BLaER1 (cell line): ENCODE results near the gene SHISAL1.
A peak's percentile ranks its signal among the peaks of the same experiment; 100 is the strongest.

ENCODE experiments used
- H3K27ac ChIP-seq: shearing (Covaris generic); formaldehyde crosslinking; 2 replicates; pipeline ENCODE4 v1.8.1; 2022
- H3K27me3 ChIP-seq: shearing (Covaris generic); formaldehyde crosslinking; 2 replicates; pipeline ENCODE4 v1.8.1; 2022
- H3K36me3 ChIP-seq: shearing (Covaris generic); formaldehyde crosslinking; 2 replicates; pipeline ENCODE4 v1.8.1; 2022
- H3K4me1 ChIP-seq: shearing (Covaris generic); formaldehyde crosslinking; 2 replicates; pipeline ENCODE4 v1.8.1; 2022
- H3K4me2 ChIP-seq: shearing (Covaris generic); formaldehyde crosslinking; 2 replicates; pipeline ENCODE4 v1.8.1; 2022
- H3K4me3 ChIP-seq: shearing (Covaris generic); formaldehyde crosslinking; 2 replicates; pipeline ENCODE4 v1.8.1; 2022
- H3K9ac ChIP-seq: shearing (Covaris generic); formaldehyde crosslinking; 2 replicates; pipeline ENCODE4 v1.8.1; 2022
- H3K9me3 ChIP-seq: shearing (Covaris generic); formaldehyde crosslinking; 2 replicates; pipeline ENCODE4 v1.8.1; 2022
- H4K20me1 ChIP-seq: shearing (Covaris generic); formaldehyde crosslinking; 2 replicates; pipeline ENCODE4 v1.8.1; 2022
- Cebpa-rat ChIP-seq: shearing (Covaris generic); IDR thresholded peaks from 2 replicates; pipeline ENCODE4 v1.8.1; 2022

The SHISAL1 gene

DNA sequence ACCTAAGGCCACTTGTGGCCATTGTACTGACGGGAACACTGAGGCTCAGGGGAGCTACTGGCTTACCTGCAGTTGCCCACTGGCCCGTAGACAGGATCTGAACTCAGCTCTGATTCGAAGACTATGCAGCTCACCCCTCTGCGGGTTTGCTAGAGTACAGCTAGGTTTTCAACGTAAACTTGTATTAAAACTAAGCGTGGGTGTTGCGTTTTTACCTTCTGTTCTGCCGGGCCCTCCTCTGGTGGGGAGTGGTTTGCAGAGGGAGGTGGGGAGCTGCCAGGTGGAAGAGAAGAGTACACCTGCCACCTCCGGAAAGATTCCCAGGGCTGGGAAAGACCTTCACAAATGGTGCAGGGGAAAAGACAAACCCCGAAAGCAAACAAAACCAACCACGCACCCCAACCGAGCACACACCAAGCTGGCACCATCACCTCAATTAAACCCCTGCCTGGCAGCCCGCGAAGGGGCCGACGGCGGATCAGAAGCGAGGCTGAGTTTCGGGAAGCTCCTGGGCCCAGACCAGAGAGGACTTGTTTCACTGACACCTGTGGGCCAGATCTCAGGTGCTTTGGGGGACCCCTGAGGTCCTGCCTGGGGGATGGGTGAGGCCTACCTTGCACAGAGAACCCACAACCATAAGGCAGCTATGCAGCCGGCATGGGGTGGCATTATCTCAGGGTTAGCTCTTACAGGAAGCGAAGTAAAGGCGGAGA lies 37.7 kb downstream of the SHISAL1 start:
- no peak overlapping the region for H3K9ac ChIP-seq
- TF ChIP-seq Cebpa-rat, result no peak
- H3K27me3 ChIP-seq, result peaks cover 81% of the 10 kb centered on the region
- H3K4me1 ChIP-seq, result peaks cover 99% of the 10 kb centered on the region
- no peak overlapping the region for H3K4me3 ChIP-seq
- peak overlapping the region; percentile 88; the same call in 1 of the 2 replicates for H3K4me2 ChIP-seq
- H3K9me3 ChIP-seq, result no peaks in the 10 kb centered on the region
- H4K20me1 ChIP-seq, result peaks cover 84% of the 10 kb centered on the region
- H3K27ac ChIP-seq, result no peak overlapping the region
- no peaks in the 10 kb centered on the region for H3K36me3 ChIP-seq

DNA sequence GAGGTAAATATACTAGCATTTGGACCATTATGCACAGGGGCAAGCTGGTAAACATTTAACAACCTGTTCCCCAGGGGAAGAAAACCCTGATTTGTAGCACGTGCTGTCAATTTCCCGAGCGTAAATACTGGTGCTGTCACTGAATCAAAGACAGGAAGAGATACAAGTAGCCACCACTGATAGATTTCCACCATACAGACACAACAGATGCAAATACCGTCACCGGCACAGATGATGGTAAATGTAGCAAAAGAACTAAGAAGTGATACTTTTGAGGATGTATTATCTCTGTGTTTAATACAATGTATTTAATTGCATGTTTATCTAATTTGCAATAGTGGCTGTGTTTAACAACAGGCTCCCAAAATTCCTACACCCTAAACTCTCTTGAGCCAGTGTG lies 39.6 kb downstream of the SHISAL1 start:
- Histone ChIP-seq H3K4me1 (peaks cover 88% of the 10 kb centered on the region), H3K36me3 (no peaks in the 10 kb centered on the region), H3K4me2 (peak overlapping the region; percentile 67), H3K27me3 (peaks cover 78% of the 10 kb centered on the region), H4K20me1 (peaks cover 67% of the 10 kb centered on the region; the same call in 1 of the 2 replicates), H3K9ac (no peak overlapping the region), H3K27ac (no peak overlapping the region), H3K4me3 (no peak overlapping the region), H3K9me3 (no peaks in the 10 kb centered on the region)
- TF ChIP-seq Cebpa-rat, result no peak

GRCh38 chr22:44272401-44272771 lies 40.4 kb downstream of the SHISAL1 start:
- peaks cover 59% of the 10 kb centered on the region; the same call in 1 of the 2 replicates for H4K20me1 ChIP-seq
- H3K4me1 ChIP-seq, result peaks cover 88% of the 10 kb centered on the region
- TF ChIP-seq Cebpa-rat, result no peak
- H3K9me3 ChIP-seq, result no peaks in the 10 kb centered on the region
- peaks cover 76% of the 10 kb centered on the region for H3K27me3 ChIP-seq
- no peak overlapping the region for H3K9ac ChIP-seq
- no peak overlapping the region for H3K27ac ChIP-seq
- H3K4me2 ChIP-seq, result peak overlapping the region; percentile 67
- H3K36me3 ChIP-seq, result no peaks in the 10 kb centered on the region
- no peak overlapping the region for H3K4me3 ChIP-seq

GRCh38 chr22:44271732-44272400 lies 40.9 kb downstream of the SHISAL1 start:
- no peak overlapping the region for H3K27ac ChIP-seq
- H3K27me3 ChIP-seq, result peaks cover 73% of the 10 kb centered on the region
- no peaks in the 10 kb centered on the region for H3K9me3 ChIP-seq
- no peaks in the 10 kb centered on the region for H3K36me3 ChIP-seq
- H4K20me1 ChIP-seq, result peaks cover 54% of the 10 kb centered on the region; the same call in 1 of the 2 replicates
- no peak for TF ChIP-seq Cebpa-rat
- H3K4me1 ChIP-seq, result peaks cover 88% of the 10 kb centered on the region
- H3K9ac ChIP-seq, result no peak overlapping the region
- no peak overlapping the region for H3K4me3 ChIP-seq
- peak overlapping the region; percentile 67 for H3K4me2 ChIP-seq

GRCh38 chr22:44271010-44271500 lies 41.7 kb downstream of the SHISAL1 start:
- H3K4me1 ChIP-seq, result peaks cover 80% of the 10 kb centered on the region
- H3K4me3 ChIP-seq, result no peak overlapping the region
- H3K9ac ChIP-seq, result no peak overlapping the region
- peaks cover 69% of the 10 kb centered on the region for H3K27me3 ChIP-seq
- peaks cover 46% of the 10 kb centered on the region; the same call in 1 of the 2 replicates for H4K20me1 ChIP-seq
- no peaks in the 10 kb centered on the region for H3K36me3 ChIP-seq
- H3K9me3 ChIP-seq, result no peaks in the 10 kb centered on the region
- H3K4me2 ChIP-seq, result peak overlapping the region; percentile 12
- H3K27ac ChIP-seq, result no peak overlapping the region
- TF ChIP-seq Cebpa-rat, result no peak

GRCh38 chr22:44270556-44270880 lies 42.2 kb downstream of the SHISAL1 start:
- H3K4me1 ChIP-seq, result peaks cover 75% of the 10 kb centered on the region
- TF ChIP-seq Cebpa-rat, result no peak
- no peak overlapping the region for H3K4me3 ChIP-seq
- H3K4me2 ChIP-seq, result no peak overlapping the region; the same call in 1 of the 2 replicates
- no peak overlapping the region for H3K27ac ChIP-seq
- no peaks in the 10 kb centered on the region for H3K9me3 ChIP-seq
- H3K9ac ChIP-seq, result no peak overlapping the region
- H3K36me3 ChIP-seq, result no peaks in the 10 kb centered on the region
- H3K27me3 ChIP-seq, result peaks cover 63% of the 10 kb centered on the region
- H4K20me1 ChIP-seq, result peaks cover 41% of the 10 kb centered on the region; the same call in 1 of the 2 replicates

GRCh38 chr22:44269757-44270555 lies 42.8 kb downstream of the SHISAL1 start:
- Histone ChIP-seq H4K20me1 (peaks cover 35% of the 10 kb centered on the region; the same call in 1 of the 2 replicates), H3K4me2 (0 out of 2 replicates have a peak overlapping the region, but pooled peaks have one; percentile 7), H3K36me3 (no peaks in the 10 kb centered on the region), H3K27ac (no peak overlapping the region), H3K27me3 (peaks cover 61% of the 10 kb centered on the region), H3K4me3 (no peak overlapping the region), H3K4me1 (peaks cover 69% of the 10 kb centered on the region), H3K9ac (no peak overlapping the region), H3K9me3 (no peaks in the 10 kb centered on the region)
- no peak for TF ChIP-seq Cebpa-rat

- Histone ChIP-seq H3K9ac (no peak overlapping the region), H3K4me2 (no peak overlapping the region), H3K27me3 (peaks cover 52% of the 10 kb centered on the region), H3K36me3 (no peaks in the 10 kb centered on the region), H3K4me1 (peaks cover 61% of the 10 kb centered on the region), H3K27ac (no peak overlapping the region), H4K20me1 (peaks cover 34% of the 10 kb centered on the region; the same call in 1 of the 2 replicates), H3K9me3 (no peaks in the 10 kb centered on the region), H3K4me3 (no peak overlapping the region)
- no peak for TF ChIP-seq Cebpa-rat
Measured at GRCh38 chr22:44269117-44269498, 43.6 kb downstream of the SHISAL1 start.

DNA sequence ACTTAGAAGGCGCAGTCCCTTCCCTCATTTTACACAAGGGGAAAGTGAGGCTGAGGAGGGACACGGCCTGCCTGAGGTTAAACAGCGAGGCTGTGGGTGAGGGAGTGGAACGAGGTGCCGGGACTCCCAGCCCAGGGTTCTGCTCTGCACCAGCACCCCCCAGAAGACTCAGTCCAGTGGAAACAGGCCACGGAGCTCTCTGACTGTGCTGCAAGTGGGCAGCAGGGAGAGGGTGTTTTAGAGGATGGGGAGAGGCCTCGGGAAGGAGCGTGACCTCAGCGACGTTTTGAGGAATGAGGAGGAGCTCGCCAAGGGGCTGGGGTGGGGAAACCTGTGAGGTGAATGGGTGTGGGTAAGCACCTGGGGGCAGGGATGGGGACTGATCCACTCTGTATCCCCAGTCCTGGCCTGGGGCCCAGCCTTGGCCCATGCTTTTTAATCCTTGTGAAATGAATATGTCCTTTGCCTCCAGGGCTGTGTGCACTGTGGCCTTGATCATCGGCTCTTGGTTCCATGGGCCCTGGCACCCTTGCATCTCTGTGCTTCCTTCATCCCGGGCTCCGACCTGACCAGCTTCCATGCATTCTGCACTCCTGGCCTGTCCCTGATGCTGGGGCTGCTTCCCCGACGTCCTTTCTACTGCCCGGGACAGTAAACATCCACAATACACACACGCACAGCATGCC lies 44.2 kb downstream of the SHISAL1 start:
- Histone ChIP-seq H3K36me3 (no peaks in the 10 kb centered on the region), H4K20me1 (peaks cover 33% of the 10 kb centered on the region; the same call in 1 of the 2 replicates), H3K9ac (no peak overlapping the region), H3K27ac (no peak overlapping the region), H3K27me3 (peaks cover 51% of the 10 kb centered on the region), H3K4me1 (peaks cover 55% of the 10 kb centered on the region), H3K9me3 (no peaks in the 10 kb centered on the region), H3K4me2 (peak overlapping the region; percentile 65), H3K4me3 (no peak overlapping the region)
- no peak for TF ChIP-seq Cebpa-rat
